ACC112 (cell line): ENCODE data around the gene ZNF627.
"Not testable (repeated sequence)": the region's sequence is repeated elsewhere in the genome, so short reads cannot be mapped to it uniquely, and the experiment has no call there.

Experiments used
- H2AFZ ChIP-seq: fragments of 200-600 bp; sonication (generic); one replicate; pipeline ENCODE4 v1.6.0; 2017; ENCODE audit warnings: antibody characterized with exemption, low read length; ENCODE audit not compliant: unreplicated experiment
- H3K27ac ChIP-seq: fragments of 200-600 bp; sonication (generic); 2 replicates; pipeline ENCODE4 v1.5.1; 2014; ENCODE audit warnings: low read depth, mild to moderate bottlenecking, antibody characterized with exemption, low read length, moderate library complexity
- H3K27me3 ChIP-seq: fragments of 200-600 bp; sonication (generic); 2 replicates; pipeline ENCODE4 v1.6.1; 2014; ENCODE audit warnings: mild to moderate bottlenecking, antibody characterized with exemption, low read length, moderate library complexity, mixed read lengths; ENCODE audit not compliant: insufficient read depth
- H3K36me3 ChIP-seq: fragments of 200-600 bp; sonication (generic); 2 replicates; pipeline ENCODE4 v1.6.1; 2016; ENCODE audit warnings: mild to moderate bottlenecking, antibody characterized with exemption, low read length, moderate library complexity, mixed read lengths; ENCODE audit not compliant: insufficient read depth
- H3K4me1 ChIP-seq: fragments of 200-600 bp; sonication (generic); one replicate; pipeline ENCODE4 v1.6.1; 2016; ENCODE audit warnings: low read length, mixed read lengths; ENCODE audit not compliant: insufficient read depth, unreplicated experiment, control insufficient read depth
- H3K4me3 ChIP-seq: fragments of 200-600 bp; sonication (generic); 2 replicates; pipeline ENCODE4 v1.5.1; 2014; ENCODE audit warnings: mild to moderate bottlenecking, low read depth, low read length
- H3K79me2 ChIP-seq: fragments of 200-600 bp; sonication (generic); one replicate; pipeline ENCODE4 v1.6.0; 2016; ENCODE audit warnings: low read length; ENCODE audit not compliant: control insufficient read depth, unreplicated experiment, insufficient read depth

The ZNF627 gene

GRCh38 chr19:11558881-11559828, 38.1 kb upstream of the ZNF627 start, which contains the start of gene ELOF1:
Gene ELOF1 (minus strand): TSS chr19:11559230. CDS start chr19:11554347, 4,883 bp downstream.
- H3K27ac ChIP-seq: no peak within 1 kb of the TSS
- no peaks in the 10 kb centered on the region for H3K27me3 ChIP-seq
- peak within 1 kb of the TSS; percentile 90 for H3K4me3 ChIP-seq
- peaks cover 34% of the 10 kb centered on the region for H3K79me2 ChIP-seq
- no peaks in the 10 kb centered on the region for H3K4me1 ChIP-seq
- peak within 1 kb of the TSS; percentile 99 for H2AFZ ChIP-seq
- H3K36me3 ChIP-seq: no peaks in the 10 kb centered on the region

GRCh38 chr19:11560404-11561051, 36.8 kb upstream of the ZNF627 start:
- peaks cover 30% of the 10 kb centered on the region for H3K79me2 ChIP-seq
- H3K4me1 ChIP-seq: no peaks in the 10 kb centered on the region
- H3K4me3 ChIP-seq: peak overlapping the region; percentile 19
- H3K27me3 ChIP-seq: no peaks in the 10 kb centered on the region
- H2AFZ ChIP-seq: no peak overlapping the region
- H3K36me3 ChIP-seq: no peaks in the 10 kb centered on the region
- no peak overlapping the region for H3K27ac ChIP-seq

GRCh38 chr19:11563532-11563931, 33.8 kb upstream of the ZNF627 start:
- Histone ChIP-seq H2AFZ (no peak overlapping the region), H3K27me3 (no peaks in the 10 kb centered on the region), H3K79me2 (peaks cover 5% of the 10 kb centered on the region), H3K36me3 (no peaks in the 10 kb centered on the region), H3K27ac (no peak overlapping the region), H3K4me3 (no peak overlapping the region), H3K4me1 (no peaks in the 10 kb centered on the region)

- H3K79me2 ChIP-seq, H3K27me3 ChIP-seq, H3K4me3 ChIP-seq, H3K36me3 ChIP-seq, H3K4me1 ChIP-seq, H3K27ac ChIP-seq, H2AFZ ChIP-seq: not testable (repeated sequence)
Measured at GRCh38 chr19:11564082-11564807, 33.0 kb upstream of the ZNF627 start.

- H3K27me3 ChIP-seq, H3K4me3 ChIP-seq, H3K79me2 ChIP-seq, H3K27ac ChIP-seq, H3K36me3 ChIP-seq, H3K4me1 ChIP-seq, H2AFZ ChIP-seq: not testable (repeated sequence)
Measured at GRCh38 chr19:11565649-11565980, 31.7 kb upstream of the ZNF627 start.

- no peaks in the 10 kb centered on the region for H3K4me1 ChIP-seq
- H3K27ac ChIP-seq: no peak overlapping the region
Measured at GRCh38 chr19:11566164-11566563, 31.1 kb upstream of the ZNF627 start.

GRCh38 chr19:11570039-11570462, 27.2 kb upstream of the ZNF627 start:
- Histone ChIP-seq H3K27me3 (no peaks in the 10 kb centered on the region), H2AFZ (no peak overlapping the region), H3K79me2 (no peaks in the 10 kb centered on the region), H3K4me3 (no peak overlapping the region), H3K27ac (no peak overlapping the region), H3K4me1 (no peaks in the 10 kb centered on the region), H3K36me3 (no peaks in the 10 kb centered on the region)

More at GRCh38 chr19:11566164-11566563, 31.1 kb upstream of the ZNF627 start:
- Histone ChIP-seq H2AFZ (no peak overlapping the region), H3K27me3 (no peaks in the 10 kb centered on the region), H3K36me3 (no peaks in the 10 kb centered on the region), H3K4me3 (no peak overlapping the region), H3K79me2 (no peaks in the 10 kb centered on the region)

GRCh38 chr19:11573354-11573753, 23.9 kb upstream of the ZNF627 start:
- H2AFZ ChIP-seq, H3K27me3 ChIP-seq, H3K4me3 ChIP-seq, H3K27ac ChIP-seq, H3K4me1 ChIP-seq, H3K79me2 ChIP-seq, H3K36me3 ChIP-seq: not testable (repeated sequence)

- not testable (repeated sequence) for H3K27me3 ChIP-seq, H3K36me3 ChIP-seq, H2AFZ ChIP-seq, H3K79me2 ChIP-seq, H3K4me3 ChIP-seq, H3K4me1 ChIP-seq, H3K27ac ChIP-seq
Measured at GRCh38 chr19:11573763-11574162, 23.5 kb upstream of the ZNF627 start.

- Histone ChIP-seq H3K4me3 (no peak overlapping the region), H2AFZ (no peak overlapping the region), H3K79me2 (no peaks in the 10 kb centered on the region), H3K4me1 (no peaks in the 10 kb centered on the region), H3K36me3 (no peaks in the 10 kb centered on the region), H3K27ac (no peak overlapping the region), H3K27me3 (no peaks in the 10 kb centered on the region; the same call in 1 of the 2 replicates)
Measured at GRCh38 chr19:11574689-11575088, 22.6 kb upstream of the ZNF627 start.
